HepG2 (cell line): ENCODE results near the gene PTH1R. TPM values are rescaled to one million over a fixed set of nuclear protein-coding genes. Genes with fewer than 3 reads are reported as not detected.

Source experiments
- ATM ChIP-seq: fragments of 450-650 bp; IDR thresholded peaks from 2 replicates; pipeline ENCODE4 v1.7.1; 2017; ENCODE audit warnings: mild to moderate bottlenecking, borderline replicate concordance
- GTF2F1 ChIP-seq: fragments of 150-350 bp; IDR thresholded peaks from 2 replicates; pipeline ENCODE4 v1.6.1; 2014; ENCODE audit warnings: low read length
- HNRNPUL1 ChIP-seq: fragments of 200-400 bp; formaldehyde crosslinking; IDR thresholded peaks from 2 replicates; pipeline ENCODE4 v1.6.1; 2017; ENCODE audit warnings: low read depth, mild to moderate bottlenecking, low read length, moderate library complexity
- JUND ChIP-seq: sonication (generic); formaldehyde crosslinking; IDR thresholded peaks from 2 replicates; pipeline ENCODE4 v1.8.0; 2022; ENCODE audit warnings: mild to moderate bottlenecking, missing genetic modification reagents
- LCORL ChIP-seq, 2 experiments: fragments of 450-650 bp in 1 of 2; sonication (generic) in 1 of 2; formaldehyde crosslinking in 1 of 2; IDR thresholded peaks; 2 replicates each; pipeline versions ENCODE4 v1.5.0 to v1.6.1; 2017 to 2020; ENCODE audit warnings: antibody characterized with exemption in 1 of 2, missing genetic modification reagents in 1 of 2
- MXI1 ChIP-seq: IDR thresholded peaks from 3 replicates; pipeline ENCODE4 v1.6.1; 2012; ENCODE audit warnings: low read depth, low read length, inconsistent platforms, borderline replicate concordance
- POLR2G ChIP-seq: fragments of 200-400 bp; formaldehyde crosslinking; IDR thresholded peaks from 2 replicates; pipeline ENCODE4 v1.6.1; 2018; ENCODE audit warnings: mild to moderate bottlenecking, low read depth, low read length, moderate library complexity
- RFX1 ChIP-seq: fragments of 450-650 bp; IDR thresholded peaks from 2 replicates; pipeline ENCODE4 v1.6.1; 2017
- SUZ12 ChIP-seq: fragments of 150-350 bp; IDR thresholded peaks from 2 replicates; pipeline ENCODE4 v1.6.1; 2014; ENCODE audit warnings: low read depth, low read length
- TSC22D2 ChIP-seq: sonication (generic); formaldehyde crosslinking; IDR thresholded peaks from 2 replicates; pipeline ENCODE4 v1.5.1; 2020; ENCODE audit warnings: missing genetic modification reagents, mild to moderate bottlenecking, borderline replicate concordance
- ZNF101 ChIP-seq: sonication (generic); formaldehyde crosslinking; IDR thresholded peaks from 2 replicates; pipeline ENCODE4 v1.4.0; 2020; ENCODE audit warnings: mild to moderate bottlenecking, low read depth, missing genetic modification reagents, borderline replicate concordance
- ZNF296 ChIP-seq: sonication (generic); formaldehyde crosslinking; conservative IDR thresholded peaks from 2 replicates; pipeline ENCODE4 v1.5.0; 2020; ENCODE audit warnings: mild to moderate bottlenecking, missing genetic modification reagents
- polyA plus RNA-seq, 8 experiments: library from polyadenylated mRNA; depleted of rRNA in 3 of 8; stranded (reverse) in 7 of 8; unstranded in 1 of 8; fragments of >200 nt; fragmentation: Illumina TruSeq in 4 of 8; extraction: Trizol in 4 of 8; gene quantifications; 2 replicates each; pipeline versions ENCODE4 v1.2.1 to v1.2.3, GENCODE V29; 2011 to 2016; ENCODE audit warnings: low read depth in 4 of 8, missing spikeins in 1 of 8, mixed read lengths in 1 of 8; ENCODE audit not compliant: insufficient read depth in 1 of 8
- total RNA-seq, 5 experiments: library from RNA; depleted of rRNA; stranded (reverse); fragments of >200 nt; fragmentation: Illumina TruSeq; extraction: Trizol; gene quantifications; 2 replicates each; pipeline ENCODE4 v1.2.3, GENCODE V29; 2016; ENCODE audit warnings: low read depth in 1 of 5
- TF ChIP-seq, protein P1 (sequence below): sonication (generic); formaldehyde crosslinking; IDR thresholded peaks from 2 replicates; pipeline ENCODE4 v1.5.0; 2020; ENCODE audit warnings: mild to moderate bottlenecking, missing genetic modification reagents, borderline replicate concordance
- TF ChIP-seq, protein P2 (sequence below): sonication (generic); formaldehyde crosslinking; conservative IDR thresholded peaks from 2 replicates; pipeline ENCODE4 v1.4.0; 2020; ENCODE audit warnings: missing genetic modification reagents
- TF ChIP-seq, protein P3 (sequence below): sonication (generic); formaldehyde crosslinking; IDR thresholded peaks from 2 replicates; pipeline ENCODE4 v1.4.0; 2020; ENCODE audit warnings: mild to moderate bottlenecking, missing genetic modification reagents
- TF ChIP-seq, protein P4 (sequence below): sonication (generic); formaldehyde crosslinking; IDR thresholded peaks from 2 replicates; pipeline ENCODE4 v1.4.0; 2020; ENCODE audit warnings: low read depth, mild to moderate bottlenecking, missing genetic modification reagents
- TF ChIP-seq, protein P5 (sequence below): sonication (generic); formaldehyde crosslinking; IDR thresholded peaks from 2 replicates; pipeline ENCODE4 v1.8.1; 2023; ENCODE audit warnings: mild to moderate bottlenecking, moderate library complexity, missing genetic modification reagents
- TF ChIP-seq, protein P6 (sequence below): IDR thresholded peaks from 2 replicates; pipeline ENCODE4 v1.6.1; 2016; ENCODE audit warnings: low read depth, borderline replicate concordance

PTH1R gene
- total and polyA plus RNA-seq, 2 of the 13 experiments (the other 11 are each of a cell fraction or from before 2014, with no cell fraction given): not detected

DNA sequence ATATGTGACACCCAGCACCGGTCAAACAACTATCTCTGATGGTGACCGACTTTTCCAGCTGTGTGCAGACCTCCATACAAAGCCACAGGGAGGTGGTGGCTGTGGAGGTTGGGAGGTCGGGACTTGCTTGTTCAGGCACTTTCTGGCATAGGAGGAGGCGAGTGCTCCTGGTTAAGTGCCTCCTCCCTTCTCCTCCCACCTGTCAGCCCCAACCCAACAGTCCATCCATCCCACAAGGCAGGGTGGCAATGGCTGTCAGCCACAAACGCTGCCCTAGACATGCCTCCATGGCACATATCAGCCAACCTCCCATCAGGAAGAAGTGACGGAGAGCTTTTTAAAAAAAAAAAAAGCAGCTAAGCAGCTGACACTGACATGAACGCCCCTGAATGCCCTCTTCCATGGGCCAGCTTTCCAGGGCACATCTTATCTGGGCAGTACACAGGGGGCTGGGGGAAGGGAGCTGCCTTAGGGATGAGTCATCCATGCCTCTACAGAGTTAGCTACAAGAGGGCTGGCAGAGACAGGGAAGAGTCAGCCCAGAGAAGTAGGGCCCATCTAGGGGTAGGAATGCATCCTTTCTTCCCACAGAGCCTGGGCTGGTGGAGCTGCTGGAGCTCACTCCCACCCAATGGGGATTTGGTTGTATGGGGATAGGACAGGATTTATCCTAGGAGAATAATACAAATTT is 57.8 kb downstream of the PTH1R start (continued):
- TF ChIP-seq, protein P1, sequence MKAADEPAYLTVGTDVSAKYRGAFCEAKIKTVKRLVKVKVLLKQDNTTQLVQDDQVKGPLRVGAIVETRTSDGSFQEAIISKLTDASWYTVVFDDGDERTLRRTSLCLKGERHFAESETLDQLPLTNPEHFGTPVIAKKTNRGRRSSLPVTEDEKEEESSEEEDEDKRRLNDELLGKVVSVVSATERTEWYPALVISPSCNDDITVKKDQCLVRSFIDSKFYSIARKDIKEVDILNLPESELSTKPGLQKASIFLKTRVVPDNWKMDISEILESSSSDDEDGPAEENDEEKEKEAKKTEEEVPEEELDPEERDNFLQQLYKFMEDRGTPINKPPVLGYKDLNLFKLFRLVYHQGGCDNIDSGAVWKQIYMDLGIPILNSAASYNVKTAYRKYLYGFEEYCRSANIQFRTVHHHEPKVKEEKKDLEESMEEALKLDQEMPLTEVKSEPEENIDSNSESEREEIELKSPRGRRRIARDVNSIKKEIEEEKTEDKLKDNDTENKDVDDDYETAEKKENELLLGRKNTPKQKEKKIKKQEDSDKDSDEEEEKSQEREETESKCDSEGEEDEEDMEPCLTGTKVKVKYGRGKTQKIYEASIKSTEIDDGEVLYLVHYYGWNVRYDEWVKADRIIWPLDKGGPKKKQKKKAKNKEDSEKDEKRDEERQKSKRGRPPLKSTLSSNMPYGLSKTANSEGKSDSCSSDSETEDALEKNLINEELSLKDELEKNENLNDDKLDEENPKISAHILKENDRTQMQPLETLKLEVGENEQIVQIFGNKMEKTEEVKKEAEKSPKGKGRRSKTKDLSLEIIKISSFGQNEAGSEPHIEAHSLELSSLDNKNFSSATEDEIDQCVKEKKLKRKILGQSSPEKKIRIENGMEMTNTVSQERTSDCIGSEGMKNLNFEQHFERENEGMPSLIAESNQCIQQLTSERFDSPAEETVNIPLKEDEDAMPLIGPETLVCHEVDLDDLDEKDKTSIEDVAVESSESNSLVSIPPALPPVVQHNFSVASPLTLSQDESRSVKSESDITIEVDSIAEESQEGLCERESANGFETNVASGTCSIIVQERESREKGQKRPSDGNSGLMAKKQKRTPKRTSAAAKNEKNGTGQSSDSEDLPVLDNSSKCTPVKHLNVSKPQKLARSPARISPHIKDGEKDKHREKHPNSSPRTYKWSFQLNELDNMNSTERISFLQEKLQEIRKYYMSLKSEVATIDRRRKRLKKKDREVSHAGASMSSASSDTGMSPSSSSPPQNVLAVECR (CRISPR knock-in tag): no peak; the same call in 1 of the 2 replicates
- TF ChIP-seq ZNF296 (CRISPR knock-in tag) (no peak), SUZ12 (no peak), MXI1 (0 out of 3 replicates have a peak, but pooled peaks have one; percentile 29), ATM (no peak), JUND (CRISPR knock-in tag) (peak; percentile 97), GTF2F1 (no peak), HNRNPUL1 (no peak), LCORL (IDR thresholded peaks at IDR 0.05) (no peak), LCORL (CRISPR knock-in tag; IDR thresholded peaks at IDR 0.05) (0 out of 2 replicates have a peak, but pooled peaks have one; percentile 40), ZNF101 (CRISPR knock-in tag) (no peak), TSC22D2 (CRISPR knock-in tag) (no peak), RFX1 (no peak), POLR2G (0 out of 2 replicates have a peak, but pooled peaks have one; percentile 11)
- TF ChIP-seq, protein P2, sequence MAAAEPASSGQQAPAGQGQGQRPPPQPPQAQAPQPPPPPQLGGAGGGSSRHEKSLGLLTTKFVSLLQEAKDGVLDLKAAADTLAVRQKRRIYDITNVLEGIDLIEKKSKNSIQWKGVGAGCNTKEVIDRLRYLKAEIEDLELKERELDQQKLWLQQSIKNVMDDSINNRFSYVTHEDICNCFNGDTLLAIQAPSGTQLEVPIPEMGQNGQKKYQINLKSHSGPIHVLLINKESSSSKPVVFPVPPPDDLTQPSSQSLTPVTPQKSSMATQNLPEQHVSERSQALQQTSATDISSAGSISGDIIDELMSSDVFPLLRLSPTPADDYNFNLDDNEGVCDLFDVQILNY (CRISPR knock-in tag): no peak
- TF ChIP-seq, protein P3, sequence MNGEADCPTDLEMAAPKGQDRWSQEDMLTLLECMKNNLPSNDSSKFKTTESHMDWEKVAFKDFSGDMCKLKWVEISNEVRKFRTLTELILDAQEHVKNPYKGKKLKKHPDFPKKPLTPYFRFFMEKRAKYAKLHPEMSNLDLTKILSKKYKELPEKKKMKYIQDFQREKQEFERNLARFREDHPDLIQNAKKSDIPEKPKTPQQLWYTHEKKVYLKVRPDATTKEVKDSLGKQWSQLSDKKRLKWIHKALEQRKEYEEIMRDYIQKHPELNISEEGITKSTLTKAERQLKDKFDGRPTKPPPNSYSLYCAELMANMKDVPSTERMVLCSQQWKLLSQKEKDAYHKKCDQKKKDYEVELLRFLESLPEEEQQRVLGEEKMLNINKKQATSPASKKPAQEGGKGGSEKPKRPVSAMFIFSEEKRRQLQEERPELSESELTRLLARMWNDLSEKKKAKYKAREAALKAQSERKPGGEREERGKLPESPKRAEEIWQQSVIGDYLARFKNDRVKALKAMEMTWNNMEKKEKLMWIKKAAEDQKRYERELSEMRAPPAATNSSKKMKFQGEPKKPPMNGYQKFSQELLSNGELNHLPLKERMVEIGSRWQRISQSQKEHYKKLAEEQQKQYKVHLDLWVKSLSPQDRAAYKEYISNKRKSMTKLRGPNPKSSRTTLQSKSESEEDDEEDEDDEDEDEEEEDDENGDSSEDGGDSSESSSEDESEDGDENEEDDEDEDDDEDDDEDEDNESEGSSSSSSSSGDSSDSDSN (CRISPR knock-in tag): peak; percentile 49; the same call in 1 of the 2 replicates
- TF ChIP-seq, protein P4, sequence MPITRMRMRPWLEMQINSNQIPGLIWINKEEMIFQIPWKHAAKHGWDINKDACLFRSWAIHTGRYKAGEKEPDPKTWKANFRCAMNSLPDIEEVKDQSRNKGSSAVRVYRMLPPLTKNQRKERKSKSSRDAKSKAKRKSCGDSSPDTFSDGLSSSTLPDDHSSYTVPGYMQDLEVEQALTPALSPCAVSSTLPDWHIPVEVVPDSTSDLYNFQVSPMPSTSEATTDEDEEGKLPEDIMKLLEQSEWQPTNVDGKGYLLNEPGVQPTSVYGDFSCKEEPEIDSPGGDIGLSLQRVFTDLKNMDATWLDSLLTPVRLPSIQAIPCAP (CRISPR knock-in tag): no peak
- TF ChIP-seq, protein P5, sequence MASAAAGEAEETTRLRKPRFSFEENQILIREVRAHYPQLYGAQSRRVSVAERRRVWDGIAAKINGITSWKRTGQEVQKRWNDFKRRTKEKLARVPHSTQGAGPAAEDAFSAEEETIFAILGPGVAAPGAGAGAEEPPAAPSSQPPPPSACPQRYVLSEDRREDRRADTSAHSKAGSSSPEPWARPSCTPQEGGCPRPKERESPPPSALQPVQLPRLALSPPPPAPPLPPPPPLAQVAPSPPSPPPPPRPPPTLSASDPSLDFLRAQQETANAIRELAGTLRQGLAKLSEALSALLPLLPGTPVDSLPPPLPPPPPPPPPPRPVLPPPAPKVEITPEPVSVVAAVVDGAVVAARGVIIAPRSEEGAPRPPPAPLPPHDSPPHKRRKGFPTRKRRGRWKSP: no peak
- TF ChIP-seq, protein P6, sequence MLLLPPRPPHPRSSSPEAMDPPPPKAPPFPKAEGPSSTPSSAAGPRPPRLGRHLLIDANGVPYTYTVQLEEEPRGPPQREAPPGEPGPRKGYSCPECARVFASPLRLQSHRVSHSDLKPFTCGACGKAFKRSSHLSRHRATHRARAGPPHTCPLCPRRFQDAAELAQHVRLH (CRISPR knock-in tag): peak; percentile 38; the same call in 1 of the 2 replicates
